Measurements from ENCODE around the gene BHLHE41.

BHLHE41 gene

DNA sequence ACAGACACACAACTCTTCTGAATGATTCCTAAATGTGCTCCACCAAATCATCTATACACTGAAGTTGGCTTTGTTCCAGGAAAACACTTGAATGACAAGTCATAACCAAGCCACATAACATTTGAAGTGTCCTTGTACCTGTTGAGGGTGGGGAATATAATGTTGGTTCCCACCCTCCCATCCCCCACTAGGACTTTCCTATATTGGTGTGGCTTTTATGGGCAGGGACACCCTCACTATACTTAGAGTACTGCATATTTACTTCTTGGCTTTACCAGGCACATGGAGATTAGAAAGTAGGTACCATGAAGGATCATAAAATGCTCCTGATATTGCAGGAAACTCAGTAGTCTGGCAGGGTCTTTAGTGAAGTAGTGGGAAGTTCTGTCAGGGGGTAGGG lies 9.7 kb upstream of the BHLHE41 start:
- DNase-seq (ENCODE audit: low read depth) = no peak

GRCh38 chr12:26133521-26133920 lies 8.7 kb upstream of the BHLHE41 start:
- no peak for DNase-seq (ENCODE audit: low read depth)

DNA sequence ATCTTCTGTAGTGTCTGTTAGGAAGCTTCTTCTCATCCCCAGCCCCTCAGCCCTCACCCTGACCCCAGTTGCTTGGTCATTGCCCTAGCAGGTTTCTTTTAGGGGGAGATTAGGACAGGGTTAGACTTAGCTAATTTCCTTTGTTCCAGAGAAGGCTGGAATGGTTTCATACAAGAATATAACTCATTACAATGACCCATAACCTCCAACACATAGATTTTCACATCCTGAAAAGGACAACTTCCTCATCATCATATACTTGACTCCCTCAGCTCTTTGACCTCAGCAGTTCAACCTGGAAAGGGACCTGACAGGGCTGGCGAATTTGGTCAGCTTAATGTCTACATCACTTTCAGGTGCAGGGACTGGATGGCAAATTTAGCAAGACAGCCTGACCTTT lies 8.0 kb upstream of the BHLHE41 start:
- DNase-seq (ENCODE audit: low read depth) = no peak

DNA sequence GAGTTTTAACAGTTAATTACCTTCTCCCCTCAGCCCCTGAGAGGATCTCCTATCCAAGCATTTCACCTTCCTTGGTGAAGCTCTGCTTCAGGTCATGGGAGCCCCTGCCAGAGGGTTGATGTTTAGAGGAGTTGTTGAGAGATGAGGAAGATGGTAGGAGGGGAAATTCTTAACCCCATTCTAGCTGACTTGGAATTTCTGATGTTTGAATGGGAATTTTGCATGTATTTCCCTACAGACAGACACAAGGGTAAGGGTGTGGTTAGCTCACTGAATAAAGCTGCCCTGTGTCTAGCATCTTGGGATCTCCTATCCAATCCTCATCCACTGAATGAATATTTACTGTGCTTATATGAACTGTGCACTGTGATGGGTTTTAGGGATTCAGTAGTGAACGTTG lies 7.1 kb upstream of the BHLHE41 start:
- no peak for DNase-seq (ENCODE audit: low read depth)

GRCh38 chr12:26130728-26131127 lies 5.9 kb upstream of the BHLHE41 start:
- no peak for DNase-seq (ENCODE audit: low read depth)

GRCh38 chr12:26128168-26128567 lies 3.3 kb upstream of the BHLHE41 start:
- peak; percentile 6 for DNase-seq (ENCODE audit: low read depth)

- DNase-seq (ENCODE audit: low read depth) = no peak
Measured at GRCh38 chr12:26127404-26127803, 2.6 kb upstream of the BHLHE41 start.

DNA sequence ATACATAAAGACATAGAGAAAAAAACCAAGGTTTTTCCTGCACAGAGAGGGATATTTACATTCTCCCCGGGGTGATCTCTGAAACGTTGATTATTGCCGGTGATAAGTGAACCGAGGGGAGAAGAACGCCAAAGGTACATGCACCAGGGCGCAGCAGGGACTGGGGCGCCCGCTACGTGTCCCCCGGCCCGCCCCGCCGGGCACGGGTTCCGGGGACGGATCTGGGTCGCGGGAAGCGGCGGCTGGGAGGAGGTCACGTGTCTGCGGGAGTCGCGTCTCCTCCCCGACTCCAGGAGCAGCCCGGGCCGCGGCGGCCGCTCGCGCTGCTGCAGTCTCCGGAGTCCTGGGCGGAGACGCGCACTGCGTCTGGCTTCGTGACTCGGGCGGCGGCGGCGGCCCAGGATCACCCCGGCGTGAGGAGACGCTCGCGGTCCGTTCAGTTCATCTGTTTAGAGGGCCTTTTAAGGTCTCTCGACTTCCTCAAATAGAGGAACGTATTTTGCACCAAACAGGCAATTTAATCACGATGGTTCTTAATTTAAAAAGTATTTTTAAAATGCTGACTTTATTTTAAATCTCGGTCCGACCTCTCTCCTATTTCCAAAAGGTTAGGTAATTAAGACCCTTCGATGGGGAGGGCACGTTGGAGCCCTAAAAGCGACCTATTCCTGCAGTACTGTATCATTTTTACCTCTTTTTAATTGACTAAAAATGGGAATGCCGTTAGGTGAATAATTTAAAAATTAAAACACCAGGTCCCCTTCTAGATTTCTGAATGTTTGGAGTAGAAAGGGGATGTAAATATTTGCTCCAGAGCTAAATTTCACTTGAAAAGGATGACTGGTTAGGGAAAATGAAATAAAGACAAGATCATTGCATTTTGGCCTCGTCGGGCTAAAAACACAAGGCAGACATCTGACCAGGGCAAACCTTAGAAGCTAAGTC lies 1.8 kb upstream of the BHLHE41 start:
- DNase-seq (ENCODE audit: low read depth) = peak; percentile 87

GRCh38 chr12:26125400-26126339 lies 833 bp upstream of the BHLHE41 start:
- peak; percentile 83 for DNase-seq (ENCODE audit: low read depth)

DNA sequence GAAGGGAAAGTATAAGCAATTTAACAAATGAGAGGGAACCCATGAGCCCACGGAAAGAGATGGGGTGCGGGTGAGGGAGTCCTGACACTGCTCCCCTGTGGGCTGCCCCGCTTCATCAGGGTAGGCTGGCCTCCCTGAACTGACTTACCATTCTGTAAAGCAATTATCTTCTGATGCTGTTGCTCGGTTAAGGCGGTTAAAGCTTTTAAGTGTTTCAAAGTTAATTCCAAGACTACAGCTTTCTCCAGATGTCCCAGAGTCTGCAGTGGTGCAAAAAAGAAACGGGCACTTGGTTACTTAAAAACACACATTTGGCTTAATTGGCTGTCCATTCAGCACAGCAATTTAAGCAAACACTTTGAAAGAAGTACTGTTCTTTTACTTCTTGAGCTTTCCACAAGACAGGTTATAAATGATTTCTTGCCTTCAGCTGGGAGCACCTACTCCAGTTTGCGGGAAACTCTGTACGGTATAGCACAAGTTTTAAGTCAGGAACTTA lies 1.3 kb downstream of the BHLHE41 start:
- no peak for DNase-seq (ENCODE audit: low read depth)

DNA sequence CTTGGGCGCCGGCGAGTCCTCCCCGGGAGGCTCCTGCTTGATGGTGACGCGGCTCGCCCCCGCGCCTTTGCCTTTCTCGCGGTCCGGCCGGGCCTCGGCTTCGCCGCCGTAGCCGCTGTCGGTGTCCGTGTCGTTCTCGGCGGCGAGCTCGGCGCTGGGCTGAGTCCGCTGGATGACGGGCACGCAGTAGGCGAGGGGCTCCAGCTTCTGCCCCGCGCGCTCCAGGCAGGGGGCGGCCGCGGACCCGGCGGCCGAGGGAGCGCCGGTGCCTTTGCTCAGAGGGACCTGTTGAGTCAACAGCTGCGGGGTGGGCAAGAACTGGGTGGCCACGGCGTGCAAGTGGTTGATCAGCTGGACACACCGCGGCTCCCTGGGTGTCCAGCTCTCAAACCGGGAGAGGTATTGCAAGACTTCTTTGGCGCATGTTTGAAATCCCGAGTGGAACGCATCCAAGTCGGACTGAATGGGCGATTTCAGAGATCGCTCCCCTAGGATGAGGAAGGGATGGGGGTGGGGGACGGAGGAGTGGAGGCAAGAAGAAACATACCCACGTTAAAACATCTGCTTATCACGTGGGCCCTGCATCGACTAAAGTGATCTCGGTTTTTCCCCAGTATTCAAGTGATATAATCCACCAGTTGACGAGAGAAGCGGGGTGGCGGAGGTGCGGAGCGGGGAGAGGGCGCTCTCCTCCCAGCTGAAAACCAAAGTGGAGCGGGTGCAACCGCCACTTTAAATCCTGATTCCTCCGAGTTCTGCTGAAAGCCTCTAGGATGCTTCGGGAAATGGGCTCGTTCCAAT lies 2.0 kb downstream of the BHLHE41 start:
- DNase-seq (ENCODE audit: low read depth) = peak; percentile 78

GRCh38 chr12:26122061-26122680 lies 2.7 kb downstream of the BHLHE41 start:
- DNase-seq (ENCODE audit: low read depth) = peak; percentile 20

GRCh38 chr12:26121323-26122060 lies 3.3 kb downstream of the BHLHE41 start:
- DNase-seq (ENCODE audit: low read depth) = no peak

DNA sequence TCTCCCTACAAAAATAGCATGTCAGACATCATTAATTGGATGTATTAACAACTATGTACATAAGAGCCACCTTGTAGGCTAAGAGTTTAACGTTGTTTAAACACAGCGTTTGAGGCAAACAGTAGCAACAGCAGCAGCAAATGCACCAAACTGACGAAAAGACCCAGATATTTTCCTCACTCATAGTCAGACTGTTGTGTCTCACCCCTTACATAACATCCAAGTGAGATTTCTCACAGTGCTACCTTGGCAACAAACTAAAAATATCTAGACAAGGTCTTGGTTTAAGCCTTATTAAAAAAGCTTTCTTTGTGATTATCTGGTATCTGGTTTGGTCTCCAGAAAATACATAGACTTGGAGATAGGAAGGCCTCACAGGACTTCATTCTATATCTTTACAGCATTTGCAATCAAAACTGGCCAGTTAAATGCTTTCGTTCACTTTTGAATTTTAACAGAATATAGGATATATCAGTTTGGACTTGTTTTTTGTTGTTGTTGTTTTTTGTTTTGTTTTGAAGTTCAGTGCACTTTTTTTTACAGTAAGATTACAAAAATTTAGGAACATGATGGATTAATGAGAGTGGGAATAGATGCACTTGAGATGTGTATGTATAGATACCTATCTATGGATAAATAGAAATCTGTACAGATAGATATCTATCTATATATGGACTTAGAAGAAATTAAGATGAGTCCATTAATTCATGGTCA lies 4.1 kb downstream of the BHLHE41 start:
- DNase-seq (ENCODE audit: low read depth) = no peak

GRCh38 chr12:26119391-26119989 lies 5.3 kb downstream of the BHLHE41 start:
- DNase-seq (ENCODE audit: low read depth) = peak; percentile 78

GRCh38 chr12:26118308-26118707 lies 6.5 kb downstream of the BHLHE41 start:
- no peak for DNase-seq (ENCODE audit: low read depth)

DNA sequence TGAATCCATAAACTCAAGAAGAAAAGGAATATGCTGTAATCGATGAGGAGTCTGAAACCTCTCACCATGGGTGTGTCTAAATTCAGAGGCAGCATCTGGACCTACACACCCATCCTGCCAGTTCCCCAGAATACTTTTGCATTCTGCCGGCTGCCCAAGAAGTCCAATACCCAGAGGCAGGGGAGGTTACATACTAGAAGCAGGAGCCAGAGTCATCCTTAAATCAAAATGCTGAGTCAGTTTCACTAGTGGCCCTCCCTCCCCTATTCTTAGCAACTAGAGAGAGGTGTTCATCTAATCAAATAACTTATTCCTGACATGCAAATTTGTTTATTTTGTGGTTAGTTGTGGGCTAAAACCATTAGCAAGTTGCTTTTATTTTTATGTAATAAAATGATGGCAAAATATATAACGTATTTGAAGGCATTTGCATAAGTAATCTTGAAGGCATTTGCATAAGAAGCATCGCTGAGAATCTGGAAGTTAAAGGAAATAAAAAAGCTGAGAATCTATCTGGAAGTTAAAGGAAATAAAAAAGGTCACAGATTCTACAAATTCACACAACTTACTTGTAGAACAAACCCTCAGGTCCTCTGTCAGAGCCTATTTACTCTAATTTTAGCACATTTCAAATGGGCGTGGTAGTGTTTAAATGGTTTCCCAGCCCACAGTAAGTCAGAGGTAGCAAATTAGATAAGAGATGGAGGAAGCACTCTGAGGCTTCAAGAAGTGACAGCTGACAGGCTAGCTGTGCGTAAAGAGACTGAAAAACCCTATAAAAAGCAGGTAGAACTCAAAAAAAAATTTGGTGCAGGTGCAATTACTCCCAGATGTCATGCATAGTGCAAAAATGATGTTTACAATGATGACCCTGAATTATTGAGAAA lies 7.8 kb downstream of the BHLHE41 start:
- no peak for DNase-seq (ENCODE audit: low read depth)

DNA sequence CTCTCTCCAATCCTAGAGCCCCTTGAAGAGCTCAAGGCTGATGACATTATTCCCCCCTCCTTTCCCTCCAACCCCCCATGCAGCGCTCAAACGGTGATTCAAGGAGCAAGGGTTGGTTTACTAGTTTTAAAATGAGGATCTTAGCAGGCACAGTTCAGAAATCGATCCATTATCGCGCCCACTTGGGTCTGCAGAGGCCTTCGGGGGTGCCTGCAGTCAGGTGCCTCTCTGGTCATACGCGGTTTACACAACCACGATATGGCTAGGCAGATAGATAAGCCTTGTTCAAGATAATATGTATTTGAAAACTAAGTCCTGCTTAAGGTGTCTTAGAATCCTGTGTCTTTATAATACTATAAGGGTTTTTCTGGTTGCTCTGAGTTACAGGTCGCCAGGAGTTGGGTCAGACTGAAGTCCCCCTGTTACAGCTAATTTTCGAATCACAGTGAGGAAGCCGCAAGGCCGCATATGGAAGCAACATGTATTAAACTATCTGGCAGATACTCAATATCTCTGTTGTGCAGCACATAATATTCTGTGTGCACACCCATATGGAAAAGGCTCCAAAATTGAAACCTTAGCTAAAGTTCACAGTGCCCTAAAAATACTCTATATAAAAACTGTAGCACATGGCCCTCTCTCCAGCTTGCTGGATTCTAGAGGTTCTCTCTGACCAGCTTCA lies 10.0 kb downstream of the BHLHE41 start:
- DNase-seq (ENCODE audit: low read depth) = no peak
